ENCODE measurements around the gene FTO.

DNA sequence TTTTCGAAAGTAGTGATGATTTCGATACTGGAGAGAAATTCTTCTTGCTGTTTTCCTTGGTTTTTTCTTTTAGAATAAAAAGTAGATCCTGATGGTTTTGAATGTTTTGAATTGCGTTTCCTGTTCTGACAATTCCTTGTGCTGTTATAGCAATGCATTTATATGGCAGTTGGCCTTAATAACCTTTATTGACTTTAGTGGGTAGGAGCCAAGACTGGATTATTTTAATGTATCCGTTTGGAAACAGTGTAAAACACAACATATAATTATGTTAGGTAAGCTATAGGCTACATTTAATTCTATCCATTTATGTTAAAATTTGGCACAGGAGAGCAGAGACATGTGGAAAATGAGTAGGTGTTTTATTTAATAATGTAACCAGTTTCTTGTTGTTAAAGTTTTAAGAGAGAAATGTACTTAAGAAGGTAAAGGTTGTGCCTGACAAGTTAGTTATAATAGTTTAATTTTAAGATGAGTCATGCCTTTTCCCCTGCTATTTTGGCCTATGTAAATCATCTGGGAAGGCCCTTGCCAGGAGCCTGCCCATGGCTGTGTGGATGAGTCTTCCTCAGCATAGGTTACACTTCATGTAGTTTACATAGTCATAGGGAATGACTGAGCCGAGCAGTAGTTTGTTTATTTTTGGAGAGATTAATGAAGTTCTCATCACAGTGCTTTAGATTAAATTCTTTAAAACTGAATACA, 189.9 kb downstream of the FTO start:
- TF ChIP-seq POLR2A (IDR thresholded peaks at IDR 0.05), result no peak
- TF ChIP-seq, protein P1, sequence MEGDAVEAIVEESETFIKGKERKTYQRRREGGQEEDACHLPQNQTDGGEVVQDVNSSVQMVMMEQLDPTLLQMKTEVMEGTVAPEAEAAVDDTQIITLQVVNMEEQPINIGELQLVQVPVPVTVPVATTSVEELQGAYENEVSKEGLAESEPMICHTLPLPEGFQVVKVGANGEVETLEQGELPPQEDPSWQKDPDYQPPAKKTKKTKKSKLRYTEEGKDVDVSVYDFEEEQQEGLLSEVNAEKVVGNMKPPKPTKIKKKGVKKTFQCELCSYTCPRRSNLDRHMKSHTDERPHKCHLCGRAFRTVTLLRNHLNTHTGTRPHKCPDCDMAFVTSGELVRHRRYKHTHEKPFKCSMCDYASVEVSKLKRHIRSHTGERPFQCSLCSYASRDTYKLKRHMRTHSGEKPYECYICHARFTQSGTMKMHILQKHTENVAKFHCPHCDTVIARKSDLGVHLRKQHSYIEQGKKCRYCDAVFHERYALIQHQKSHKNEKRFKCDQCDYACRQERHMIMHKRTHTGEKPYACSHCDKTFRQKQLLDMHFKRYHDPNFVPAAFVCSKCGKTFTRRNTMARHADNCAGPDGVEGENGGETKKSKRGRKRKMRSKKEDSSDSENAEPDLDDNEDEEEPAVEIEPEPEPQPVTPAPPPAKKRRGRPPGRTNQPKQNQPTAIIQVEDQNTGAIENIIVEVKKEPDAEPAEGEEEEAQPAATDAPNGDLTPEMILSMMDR (IDR thresholded peaks at IDR 0.05), result no peak

All from uterus (tissue), 2 donors.